GM19452 (cell line): ENCODE measurements around the gene GJA4.
"Not testable (repeated sequence)": the region's sequence is repeated elsewhere in the genome, so short reads cannot be mapped to it uniquely, and the experiment has no call there.

Experiments used
- ATAC-seq: cut with Tn5 transposase; IDR thresholded peaks from one replicate; pipeline ENCODE4 v1.9.1; 2021; ENCODE audit not compliant: unreplicated experiment

Gene GJA4

GRCh38 chr1:34787461-34788420 is 5.1 kb upstream of the GJA4 start:
- ATAC-seq = no peak

GRCh38 chr1:34790985-34791384 is 1.8 kb upstream of the GJA4 start:
- ATAC-seq = no peak

GRCh38 chr1:34792424-34792823 is 375 bp upstream of the GJA4 start:
- ATAC-seq = no peak

- ATAC-seq = no peak
Measured at GRCh38 chr1:34794001-34794789, 1.4 kb downstream of the GJA4 start.

- ATAC-seq = no peak
Measured at GRCh38 chr1:34794790-34795180, 2.0 kb downstream of the GJA4 start.

GRCh38 chr1:34795916-34796315 is 3.1 kb downstream of the GJA4 start:
- ATAC-seq = no peak

GRCh38 chr1:34796990-34797389 is 4.2 kb downstream of the GJA4 start:
- peak; percentile 68 for ATAC-seq

- no peak for ATAC-seq
Measured at GRCh38 chr1:34800214-34800613, 7.4 kb downstream of the GJA4 start.

GRCh38 chr1:34803770-34804169 is 11.0 kb downstream of the GJA4 start:
- ATAC-seq = no peak

GRCh38 chr1:34806396-34806795 is 13.6 kb downstream of the GJA4 start:
- no peak for ATAC-seq

- ATAC-seq = no peak
Measured at GRCh38 chr1:34808051-34808810, 15.4 kb downstream of the GJA4 start.

GRCh38 chr1:34810781-34811180 is 18.0 kb downstream of the GJA4 start:
- ATAC-seq = not testable (repeated sequence)

- ATAC-seq = no peak
Measured at GRCh38 chr1:34816332-34816731, 23.5 kb downstream of the GJA4 start.

GRCh38 chr1:34816778-34817177 is 24.0 kb downstream of the GJA4 start:
- ATAC-seq = no peak

- not testable (repeated sequence) for ATAC-seq
Measured at GRCh38 chr1:34818862-34819261, 26.1 kb downstream of the GJA4 start.

GRCh38 chr1:34822202-34822601 is 29.4 kb downstream of the GJA4 start:
- no peak for ATAC-seq

- no peak for ATAC-seq
Measured at GRCh38 chr1:34824817-34825454, 32.1 kb downstream of the GJA4 start.

- ATAC-seq = no peak
Measured at GRCh38 chr1:34825455-34826091, 32.8 kb downstream of the GJA4 start.

- ATAC-seq = no peak
Measured at GRCh38 chr1:34827341-34827941, 34.6 kb downstream of the GJA4 start.

GRCh38 chr1:34828611-34829010 is 35.8 kb downstream of the GJA4 start:
- ATAC-seq = no peak
